ENCODE measurements around the gene ADH6. TPM values are rescaled to one million over a fixed set of nuclear protein-coding genes. Genes with fewer than 3 reads are reported as not detected.

Gene ADH6
- polyA plus RNA-seq, 1 of the 3 experiments (the other 2 are of a cell fraction), result not detected

GRCh38 chr4:99235955-99236354, 16.9 kb upstream of the ADH6 start:
- CTCF ChIA-PET, result no interaction called here
- H3K9me3 ChIP-seq, result no peaks in the 10 kb centered on the region
- no peaks in the 10 kb centered on the region for H3K27me3 ChIP-seq (ENCODE audit: insufficient read depth)
- no peaks in the 10 kb centered on the region for H3K36me3 ChIP-seq (replicated peaks in 1 of 2; ENCODE audit: control insufficient read depth in 1 of 2, insufficient read depth in 2 of 2, low read length in 1 of 2)
- H3K4me2 ChIP-seq, result no peak overlapping the region
- H3K4me1 ChIP-seq (ENCODE audit: control insufficient read depth in 1 of 2, insufficient read depth in 2 of 2, low read depth in 1 of 2, low read length in 1 of 2), result no peaks in the 10 kb centered on the region
- POLR2A ChIA-PET, result no interaction called here
- H4K20me1 ChIP-seq (ENCODE audit: insufficient read depth), result no peaks in the 10 kb centered on the region
- H3K9ac ChIP-seq, result no peak overlapping the region
- 0% methylated on average over 1 of the region's 1 CpG for WGBS (ENCODE audit: low lambda C conversion rate)
- H3F3A ChIP-seq (replicated peaks; ENCODE audit: insufficient read depth), result no peaks in the 10 kb centered on the region
- no peak overlapping the region for H2AFZ ChIP-seq (ENCODE audit: low read depth)
- no peak overlapping the region for H3K4me3 ChIP-seq (ENCODE audit: low read depth in 2 of 2, low read length in 1 of 2)
- no peak overlapping the region for H3K27ac ChIP-seq (ENCODE audit: low read depth in 2 of 2, low read length in 1 of 2)
- no peak for TF ChIP-seq SIN3A (IDR thresholded peaks at IDR 0.05; ENCODE audit: borderline replicate concordance, low read depth, low read length)
- no peak for TF ChIP-seq MXI1 (IDR thresholded peaks at IDR 0.05; ENCODE audit: low read depth, low read length)
- TF ChIP-seq GABPA (IDR thresholded peaks at IDR 0.05; ENCODE audit: low read depth), result no peak
- TF ChIP-seq RAD21 (IDR thresholded peaks at IDR 0.05; ENCODE audit: low read length), result no peak
- TF ChIP-seq SMC3 (IDR thresholded peaks at IDR 0.05; ENCODE audit: low read depth, low read length), result no peak
- TF ChIP-seq MEF2A (IDR thresholded peaks at IDR 0.05; ENCODE audit: borderline replicate concordance, low read depth), result no peak
- no peak for TF ChIP-seq USF2 (IDR thresholded peaks at IDR 0.05; ENCODE audit: borderline replicate concordance, low read depth, low read length)
- no peak for TF ChIP-seq IRF3 (IDR thresholded peaks at IDR 0.05; ENCODE audit: low read depth, low read length)
- no peak for TF ChIP-seq REST (IDR thresholded peaks at IDR 0.05; ENCODE audit: low read depth, low read length)
- TF ChIP-seq EZH2phosphoT487 (IDR thresholded peaks at IDR 0.05; ENCODE audit: borderline replicate concordance, low read depth), result no peak
- no peak for TF ChIP-seq PBX3 (IDR thresholded peaks at IDR 0.05)
- TF ChIP-seq ZBTB33 (IDR thresholded peaks at IDR 0.05; ENCODE audit: borderline replicate concordance, low read depth), result no peak
- no peak for TF ChIP-seq TAF1 (IDR thresholded peaks at IDR 0.05; ENCODE audit: borderline replicate concordance, low read depth, low read length)
- no peak for TF ChIP-seq YY1 (IDR thresholded peaks at IDR 0.05; ENCODE audit: low read depth)
- no peak for TF ChIP-seq RFX5 (IDR thresholded peaks at IDR 0.05; ENCODE audit: low read length)
- TF ChIP-seq NRF1 (IDR thresholded peaks at IDR 0.05; ENCODE audit: low read depth, low read length), result no peak
- no peak for TF ChIP-seq USF1 (IDR thresholded peaks at IDR 0.05; ENCODE audit: borderline replicate concordance, low read depth)
- TF ChIP-seq EP300 (IDR thresholded peaks at IDR 0.05; ENCODE audit: borderline replicate concordance in 1 of 2, low read depth in 1 of 2, low read length in 1 of 2), result no peak
- no peak for TF ChIP-seq ELF1 (IDR thresholded peaks at IDR 0.05)
- H3K9me2 ChIP-seq, result no peaks in the 10 kb centered on the region
- DNase-seq, result no peak
- H3K79me2 ChIP-seq (ENCODE audit: insufficient read depth), result no peaks in the 10 kb centered on the region

All from SK-N-SH (cell line).